Body of pancreas (tissue), 4 donors: ENCODE results near the gene OLFML1. TPM values are rescaled to one million over a fixed set of nuclear protein-coding genes. Genes with fewer than 3 reads are reported as not detected.

ENCODE experiments used
- ATAC-seq: fragments of 150-250 bp; one replicate; pipeline ENCODE4 v1.9.1; 2016
- DNase-seq, 4 donors: peaks; one replicate each; pipeline ENCODE4 v3.0.0-alpha.2; 2019
- H3K27ac ChIP-seq, 4 donors: fragments of 200-600 bp; sonication (generic); 1 replicate in 3 of 4; 2 replicates in 1 of 4; pipeline versions ENCODE4 v1.5.1 to v1.6.1; 2016 to 2019; ENCODE audit warnings: mild to moderate bottlenecking in 1 of 4, mixed read lengths in 1 of 4, moderate library complexity in 1 of 4
- H3K27me3 ChIP-seq, 2 donors: fragments of 200-600 bp; sonication (generic); one replicate each; pipeline ENCODE4 v1.6.0; 2016; ENCODE audit warnings: mild to moderate bottlenecking in 1 of 2
- H3K36me3 ChIP-seq, 2 donors: fragments of 200-600 bp; sonication (generic); replicated peaks in 1 of 2; 2 replicates each; pipeline ENCODE4 v1.5.1; 2016; ENCODE audit warnings: low read depth in 2 of 2; ENCODE audit not compliant: insufficient read depth in 1 of 2
- H3K4me1 ChIP-seq: fragments of 200-600 bp; sonication (generic); one replicate; pipeline ENCODE4 v1.6.0; 2016
- H3K4me3 ChIP-seq, 2 donors: fragments of 200-600 bp; sonication (generic); 1 replicate in 1 of 2; 2 replicates in 1 of 2; pipeline ENCODE4 v1.5.1; 2016 to 2019
- H3K9me3 ChIP-seq, 3 donors: fragments of 200-600 bp; sonication (generic); 1 replicate in 2 of 3; 2 replicates in 1 of 3; pipeline ENCODE4 v1.5.1; 2016
- CTCF ChIP-seq, 7 experiments: fragments of 450-650 bp in 4 of 7; fragments of 200-600 bp in 3 of 7; sonication (generic) in 3 of 7; IDR thresholded peaks; one replicate each; pipeline ENCODE4 v1.5.1; 2016 to 2019; ENCODE audit warnings: antibody characterized with exemption in 7 of 7
- POLR2A ChIP-seq, 3 donors: fragments of 450-650 bp; IDR thresholded peaks; one replicate each; pipeline ENCODE4 v1.6.1; 2016; ENCODE audit warnings: antibody characterized with exemption in 3 of 3, mild to moderate bottlenecking in 2 of 3
- WGBS, 2 donors: methylation state at CpG; one replicate each; pipeline ENCODE4 v1.1.5; 2017; 5-methylcytosine and 5-hydroxymethylcytosine counted together
- intact Hi-C: fragments of 100-400 bp; cut with DNase I; formaldehyde crosslinking; loops from one replicate; pipeline ENCODE4 v1.15.1; 2023
- total RNA-seq, 2 donors: library from RNA; depleted of rRNA; stranded (reverse); fragments of >200 nt; gene quantifications; one replicate each; pipeline ENCODE4 v1.1.0, GENCODE V29; 2016

OLFML1 gene
- total RNA-seq, 2 donors from 2014 or later = 2.3 to 3.6 TPM

- DNase-seq = no peak
- Histone ChIP-seq H3K9me3 (no peaks in the 10 kb centered on the region), H3K36me3 (no peaks in the 10 kb centered on the region), H3K4me3 (no peak overlapping the region), H3K27ac (no peak overlapping the region), H3K27me3 (no peaks in the 10 kb centered on the region), H3K4me1 (peaks cover 3% of the 10 kb centered on the region)
- WGBS, 2 donors = 63 to 71% methylated on average over 1 of the region's 1 CpG
- TF ChIP-seq POLR2A (IDR thresholded peaks at IDR 0.05) (no peak), CTCF (IDR thresholded peaks at IDR 0.05) (no peak)
- ATAC-seq = no peak
- intact Hi-C loops = no loop called here
Observed at GRCh38 chr11:7451952-7452494, 33.3 kb upstream of the OLFML1 start.

GRCh38 chr11:7454854-7455253, 30.5 kb upstream of the OLFML1 start:
- H3K4me1 ChIP-seq = peaks cover 1% of the 10 kb centered on the region
- DNase-seq = no peak
- H3K9me3 ChIP-seq = no peaks in the 10 kb centered on the region
- no peak for TF ChIP-seq POLR2A (IDR thresholded peaks at IDR 0.05)
- TF ChIP-seq CTCF (IDR thresholded peaks at IDR 0.05) = no peak
- ATAC-seq = no peak
- WGBS, 2 donors = 58 to 65% methylated on average over 2 of the region's 2 CpGs
- H3K36me3 ChIP-seq = no peaks in the 10 kb centered on the region
- intact Hi-C loops = no loop called here
- no peak overlapping the region for H3K4me3 ChIP-seq
- H3K27ac ChIP-seq = no peak overlapping the region
- no peaks in the 10 kb centered on the region for H3K27me3 ChIP-seq

- no peak for TF ChIP-seq CTCF (IDR thresholded peaks at IDR 0.05)
- TF ChIP-seq POLR2A (IDR thresholded peaks at IDR 0.05) = no peak
- ATAC-seq (no peak), DNase-seq (no peak)
- Histone ChIP-seq H3K9me3 (no peaks in the 10 kb centered on the region), H3K4me3 (no peak overlapping the region), H3K36me3 (no peaks in the 10 kb centered on the region), H3K27me3 (no peaks in the 10 kb centered on the region), H3K4me1 (no peaks in the 10 kb centered on the region), H3K27ac (no peak overlapping the region)
- intact Hi-C loops = no loop called here
- WGBS, 2 donors = 60 to 95% methylated on average over 1 of the region's 1 CpG
Observed at GRCh38 chr11:7457211-7457610, 28.1 kb upstream of the OLFML1 start.

- ATAC-seq (no peak), DNase-seq (no peak)
- WGBS, 2 donors = 93 to 97% methylated on average over 1 of the region's 1 CpG
- intact Hi-C loops = no loop called here
- H3K27me3 ChIP-seq = no peaks in the 10 kb centered on the region
- no peak overlapping the region for H3K4me3 ChIP-seq
- TF ChIP-seq POLR2A (IDR thresholded peaks at IDR 0.05) (no peak), CTCF (IDR thresholded peaks at IDR 0.05) (no peak)
- no peaks in the 10 kb centered on the region for H3K9me3 ChIP-seq
- H3K27ac ChIP-seq = no peak overlapping the region
- H3K36me3 ChIP-seq = no peaks in the 10 kb centered on the region
- no peaks in the 10 kb centered on the region for H3K4me1 ChIP-seq
Observed at GRCh38 chr11:7462706-7463105, 22.6 kb upstream of the OLFML1 start.

- Histone ChIP-seq H3K4me3 (no peak overlapping the region), H3K27ac (no peak overlapping the region), H3K27me3 (no peaks in the 10 kb centered on the region), H3K36me3 (no peaks in the 10 kb centered on the region), H3K4me1 (no peaks in the 10 kb centered on the region), H3K9me3 (no peaks in the 10 kb centered on the region)
- WGBS, 2 donors = 83 to 84% methylated on average over 2 of the region's 2 CpGs
- ATAC-seq = no peak
- no peak for DNase-seq
- TF ChIP-seq POLR2A (IDR thresholded peaks at IDR 0.05) (no peak), CTCF (IDR thresholded peaks at IDR 0.05) (no peak)
- intact Hi-C loops = no loop called here
Observed at GRCh38 chr11:7467652-7468051, 17.7 kb upstream of the OLFML1 start.
